Esophagus muscularis mucosa (tissue), 4 donors: ENCODE measurements around the gene ZMYND10. TPM values are rescaled to one million over a fixed set of nuclear protein-coding genes. Genes with fewer than 3 reads are reported as not detected.

Source experiments
- DNase-seq: peaks from one replicate; pipeline ENCODE4 v3.0.0-alpha.2; 2017; ENCODE audit errors: extremely low spot score
- H3K27ac ChIP-seq, 4 donors: fragments of 200-600 bp; sonication (generic); replicated peaks in 1 of 4; 1 replicate in 3 of 4; 2 replicates in 1 of 4; pipeline ENCODE4 v1.5.1; 2016 to 2019; ENCODE audit warnings: mild to moderate bottlenecking in 1 of 4
- H3K27me3 ChIP-seq, 4 donors: fragments of 200-600 bp; sonication (generic); one replicate each; pipeline versions ENCODE4 v1.5.1 to v1.6.0; 2016 to 2019
- H3K36me3 ChIP-seq, 4 donors: fragments of 200-600 bp; sonication (generic); one replicate each; pipeline ENCODE4 v1.5.1; 2016 to 2019
- H3K4me1 ChIP-seq, 4 donors: fragments of 200-600 bp; sonication (generic); one replicate each; pipeline ENCODE4 v1.5.1; 2016 to 2019
- H3K4me3 ChIP-seq, 4 donors: fragments of 200-600 bp; sonication (generic); 1 replicate in 2 of 4; 2 replicates in 2 of 4; pipeline ENCODE4 v1.5.1; 2016 to 2019; ENCODE audit warnings: mild to moderate bottlenecking in 4 of 4, moderate library complexity in 1 of 4
- H3K9me3 ChIP-seq, 4 donors: fragments of 200-600 bp; sonication (generic); 1 replicate in 3 of 4; 2 replicates in 1 of 4; pipeline ENCODE4 v1.5.1; 2016 to 2019
- CTCF ChIP-seq, 3 experiments: fragments of 200-600 bp in 2 of 3; fragments of 450-650 bp in 1 of 3; sonication (generic) in 2 of 3; IDR thresholded peaks; one replicate each; pipeline ENCODE4 v1.5.1; 2017 to 2019; ENCODE audit warnings: antibody characterized with exemption in 3 of 3, mild to moderate bottlenecking in 2 of 3, moderate library complexity in 1 of 3
- EP300 ChIP-seq: sonication (generic); formaldehyde crosslinking; IDR thresholded peaks from one replicate; pipeline ENCODE4 v1.6.1; 2017; ENCODE audit warnings: antibody characterized with exemption
- POLR2A ChIP-seq: fragments of 450-650 bp; IDR thresholded peaks from one replicate; pipeline ENCODE4 v1.6.1; 2017; ENCODE audit warnings: antibody characterized with exemption, moderate library complexity, mild to moderate bottlenecking, low read depth
- POLR2AphosphoS5 ChIP-seq, 2 donors: sonication (generic); formaldehyde crosslinking; IDR thresholded peaks; one replicate each; pipeline ENCODE4 v1.6.1; 2017; ENCODE audit warnings: antibody characterized with exemption in 2 of 2
- WGBS: methylation state at CpG from one replicate; pipeline ENCODE4 v1.1.5; 2018; 5-methylcytosine and 5-hydroxymethylcytosine counted together
- intact Hi-C: fragments of 100-400 bp; cut with DNase I; formaldehyde crosslinking; loops from one replicate; pipeline ENCODE4 v1.15.1; 2023
- total RNA-seq, 4 donors: library from RNA; depleted of rRNA; stranded (reverse); fragments of >200 nt; gene quantifications; one replicate each; pipeline versions ENCODE4 v1.1.0 to v1.2.1, GENCODE V29; 2016

Gene ZMYND10
- total RNA-seq, 4 donors from 2014 or later, result 0.50 to 0.57 (median 0.52) TPM; not detected in 1

GRCh38 chr3:50372349-50372748 lies 26.8 kb upstream of the ZMYND10 start:
- TF ChIP-seq EP300 (no peak), CTCF (IDR thresholded peaks at IDR 0.05) (no peak), POLR2AphosphoS5 (IDR thresholded peaks at IDR 0.05) (no peak), POLR2A (no peak)
- Histone ChIP-seq H3K27ac (no peak overlapping the region), H3K9me3 (no peaks in the 10 kb centered on the region), H3K27me3 (no peaks in the 10 kb centered on the region), H3K36me3 (no peaks in the 10 kb centered on the region), H3K4me1 (no peaks in the 10 kb centered on the region), H3K4me3 (no peak overlapping the region)
- 71% methylated on average over 7 of the region's 8 CpGs for WGBS
- intact Hi-C loops, result no loop called here
- no peak for DNase-seq

- no peaks in the 10 kb centered on the region for H3K4me1 ChIP-seq
- WGBS, result 80% methylated on average over 3 of the region's 3 CpGs
- TF ChIP-seq CTCF (IDR thresholded peaks at IDR 0.05), result no peak
- TF ChIP-seq EP300, result no peak
- TF ChIP-seq POLR2AphosphoS5 (IDR thresholded peaks at IDR 0.05), result no peak
- no peak for TF ChIP-seq POLR2A
Measured at GRCh38 chr3:50371133-50371685, 25.7 kb upstream of the ZMYND10 start.

GRCh38 chr3:50370594-50370993 lies 25.1 kb upstream of the ZMYND10 start:
- WGBS, result 62% methylated on average over 12 of the region's 14 CpGs
- intact Hi-C loops, result no loop called here
- H3K9me3 ChIP-seq, result no peaks in the 10 kb centered on the region
- H3K36me3 ChIP-seq, result no peaks in the 10 kb centered on the region
- no peak overlapping the region for H3K4me3 ChIP-seq
- H3K4me1 ChIP-seq, result peaks cover 1 to 4% (median 4%) of the 10 kb centered on the region in 4 donors
- no peak overlapping the region for H3K27ac ChIP-seq
- TF ChIP-seq CTCF (IDR thresholded peaks at IDR 0.05), result no peak
- TF ChIP-seq POLR2A, result no peak
- TF ChIP-seq EP300, result no peak
- TF ChIP-seq POLR2AphosphoS5 (IDR thresholded peaks at IDR 0.05), result no peak
- no peak for DNase-seq
- H3K27me3 ChIP-seq, result no peaks in the 10 kb centered on the region

More at GRCh38 chr3:50371133-50371685, 25.7 kb upstream of the ZMYND10 start:
- H3K27me3 ChIP-seq, result no peaks in the 10 kb centered on the region
- DNase-seq, result no peak
- intact Hi-C loops, result no loop called here
- no peak overlapping the region for H3K4me3 ChIP-seq
- no peak overlapping the region for H3K27ac ChIP-seq
- H3K9me3 ChIP-seq, result no peaks in the 10 kb centered on the region
- no peaks in the 10 kb centered on the region for H3K36me3 ChIP-seq

GRCh38 chr3:50369012-50369670 lies 23.6 kb upstream of the ZMYND10 start:
- DNase-seq, result no peak
- Histone ChIP-seq H3K36me3 (no peaks in the 10 kb centered on the region), H3K27ac (no peak overlapping the region), H3K9me3 (no peaks in the 10 kb centered on the region), H3K4me1 (peaks cover 14 to 19% (median 18%) of the 10 kb centered on the region in 4 donors), H3K27me3 (no peaks in the 10 kb centered on the region), H3K4me3 (no peak overlapping the region)
- 75% methylated on average over 9 of the region's 9 CpGs for WGBS
- TF ChIP-seq CTCF (IDR thresholded peaks at IDR 0.05) (no peak), EP300 (no peak), POLR2A (no peak), POLR2AphosphoS5 (IDR thresholded peaks at IDR 0.05) (no peak)
- intact Hi-C loops, result no loop called here
